ENCODE data around the gene TNFRSF4.

The TNFRSF4 gene

DNA sequence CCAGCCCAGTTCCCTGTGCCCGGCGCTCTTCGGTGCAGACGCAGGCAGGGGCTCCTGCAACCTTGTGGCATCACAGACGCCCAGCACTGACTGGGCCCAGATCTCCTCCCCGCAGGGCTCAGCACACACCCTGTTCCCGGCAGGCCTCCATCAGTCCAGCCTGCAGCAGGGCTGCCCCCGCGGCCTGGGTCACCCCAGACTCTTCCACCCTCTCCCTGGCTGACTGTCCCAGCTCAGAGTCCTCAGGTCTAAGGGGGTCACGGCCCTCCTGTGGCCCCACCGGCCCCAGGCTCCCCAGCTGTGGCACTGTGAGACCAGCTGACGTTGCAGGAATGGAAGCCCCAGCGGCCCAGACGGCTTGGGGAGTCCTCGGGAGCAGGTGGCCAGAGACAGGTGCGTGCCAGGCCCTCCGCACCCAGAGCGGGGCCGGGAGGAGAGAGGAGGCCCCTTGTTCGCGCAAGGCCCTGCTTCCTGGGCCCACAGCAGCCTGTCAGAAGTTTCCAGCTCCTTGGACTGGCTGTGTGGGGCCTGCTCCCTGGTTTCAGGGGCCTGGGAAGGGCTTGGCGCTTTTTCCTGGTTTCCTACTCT, 22.3 kb upstream of the TNFRSF4 start:
- no CpG with 5 or more reads among the region's 22 CpGs for WGBS (ENCODE audit: extremely low coverage, insufficient coverage, low lambda C conversion rate)
- no peak overlapping the region for H3K4me2 ChIP-seq (ENCODE audit: low read length)
- H3K4me1 ChIP-seq (ENCODE audit: control insufficient read depth, low read depth, low read length), result peaks cover 3% of the 10 kb centered on the region
- no peak overlapping the region for H3K18ac ChIP-seq (ENCODE audit: low read length)
- H3K9ac ChIP-seq (ENCODE audit: low read length), result no peak overlapping the region
- no peaks in the 10 kb centered on the region for H3K27me3 ChIP-seq (ENCODE audit: insufficient read depth, low read length, poor library complexity)
- H2BK15ac ChIP-seq (replicated peaks; ENCODE audit: low read depth), result no peak overlapping the region
- no peak overlapping the region for H2BK120ac ChIP-seq (ENCODE audit: low read depth, low read length)
- no peak for DNase-seq
- no peak overlapping the region for H2BK5ac ChIP-seq (ENCODE audit: low read length)
- no peak overlapping the region for H4K5ac ChIP-seq (ENCODE audit: low read length)
- no peak overlapping the region for H3K23ac ChIP-seq (ENCODE audit: low read length)
- H3K4me3 ChIP-seq (ENCODE audit: low read length), result no peak overlapping the region
- no peak overlapping the region for H3K27ac ChIP-seq (ENCODE audit: low read depth, low read length)
- H3K56ac ChIP-seq (ENCODE audit: low read length), result no peak overlapping the region
- peaks cover 15% of the 10 kb centered on the region for H3K79me1 ChIP-seq (ENCODE audit: low read length)
- no peaks in the 10 kb centered on the region for H3K36me3 ChIP-seq (ENCODE audit: control insufficient read depth, insufficient read depth, low read length)
- peaks cover 14% of the 10 kb centered on the region for H3K79me2 ChIP-seq (ENCODE audit: control insufficient read depth, insufficient read depth, low read length)
- no peak overlapping the region for H3K4ac ChIP-seq (ENCODE audit: low read depth, low read length)
- H2AK5ac ChIP-seq (ENCODE audit: low read length), result no peak overlapping the region
- no peak overlapping the region for H4K8ac ChIP-seq (ENCODE audit: low read depth, low read length)

DNA sequence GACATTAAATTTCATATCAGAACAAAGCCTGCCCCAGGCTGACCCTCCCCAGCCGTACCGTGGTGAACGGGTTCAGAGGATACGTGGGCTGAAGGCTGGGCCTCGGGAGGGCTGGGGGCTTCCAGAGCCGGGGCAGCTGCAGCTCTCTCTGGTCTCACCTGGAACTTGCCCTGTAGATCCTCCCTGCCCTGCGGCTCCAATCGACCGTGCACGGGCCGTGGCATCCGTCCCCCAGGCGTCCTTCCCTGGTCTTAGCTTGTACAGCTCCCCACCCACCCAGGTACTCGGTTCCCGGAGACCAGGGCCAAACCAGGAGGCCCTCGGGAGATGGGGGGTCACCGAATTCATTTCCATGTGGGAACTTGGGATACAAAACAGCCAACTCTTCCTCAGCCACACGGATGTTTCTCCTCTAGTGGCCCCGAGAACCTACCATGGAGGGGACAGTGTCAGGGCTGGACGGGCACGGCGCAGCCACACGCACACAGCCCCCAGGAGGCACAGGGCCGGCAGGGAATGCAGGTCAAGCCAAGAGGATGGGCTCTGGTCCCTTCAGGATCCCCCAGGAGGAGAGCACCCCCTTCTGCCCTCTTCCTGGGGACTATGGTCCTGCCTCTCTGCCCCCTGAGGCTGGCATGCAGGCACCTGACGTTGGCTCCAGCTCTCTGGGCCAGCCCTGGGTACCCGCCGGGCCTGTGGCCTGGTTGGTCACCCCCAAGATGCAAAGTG, 21.2 kb upstream of the TNFRSF4 start:
- H2AK5ac ChIP-seq (ENCODE audit: low read length), result no peak overlapping the region
- H3K36me3 ChIP-seq (ENCODE audit: control insufficient read depth, insufficient read depth, low read length), result no peaks in the 10 kb centered on the region
- no peak overlapping the region for H3K9ac ChIP-seq (ENCODE audit: low read length)
- H3K23ac ChIP-seq (ENCODE audit: low read length), result no peak overlapping the region
- H3K18ac ChIP-seq (ENCODE audit: low read length), result no peak overlapping the region
- no peak overlapping the region for H3K4me3 ChIP-seq (ENCODE audit: low read length)
- no peak overlapping the region for H4K5ac ChIP-seq (ENCODE audit: low read length)
- H3K4me2 ChIP-seq (ENCODE audit: low read length), result no peak overlapping the region
- no peak for DNase-seq
- no peak overlapping the region for H3K4ac ChIP-seq (ENCODE audit: low read depth, low read length)
- H2BK120ac ChIP-seq (ENCODE audit: low read depth, low read length), result no peak overlapping the region
- peaks cover 23% of the 10 kb centered on the region for H3K79me1 ChIP-seq (ENCODE audit: low read length)
- WGBS (ENCODE audit: extremely low coverage, insufficient coverage, low lambda C conversion rate), result no CpG with 5 or more reads among the region's 27 CpGs
- H3K79me2 ChIP-seq (ENCODE audit: control insufficient read depth, insufficient read depth, low read length), result peaks cover 22% of the 10 kb centered on the region
- no peaks in the 10 kb centered on the region for H3K27me3 ChIP-seq (ENCODE audit: insufficient read depth, low read length, poor library complexity)
- no peak overlapping the region for H2BK5ac ChIP-seq (ENCODE audit: low read length)
- H2BK15ac ChIP-seq (replicated peaks; ENCODE audit: low read depth), result no peak overlapping the region
- H4K8ac ChIP-seq (ENCODE audit: low read depth, low read length), result no peak overlapping the region
- H3K4me1 ChIP-seq (ENCODE audit: control insufficient read depth, low read depth, low read length), result peaks cover 7% of the 10 kb centered on the region
- no peak overlapping the region for H3K56ac ChIP-seq (ENCODE audit: low read length)
- H3K27ac ChIP-seq (ENCODE audit: low read depth, low read length), result no peak overlapping the region

DNA sequence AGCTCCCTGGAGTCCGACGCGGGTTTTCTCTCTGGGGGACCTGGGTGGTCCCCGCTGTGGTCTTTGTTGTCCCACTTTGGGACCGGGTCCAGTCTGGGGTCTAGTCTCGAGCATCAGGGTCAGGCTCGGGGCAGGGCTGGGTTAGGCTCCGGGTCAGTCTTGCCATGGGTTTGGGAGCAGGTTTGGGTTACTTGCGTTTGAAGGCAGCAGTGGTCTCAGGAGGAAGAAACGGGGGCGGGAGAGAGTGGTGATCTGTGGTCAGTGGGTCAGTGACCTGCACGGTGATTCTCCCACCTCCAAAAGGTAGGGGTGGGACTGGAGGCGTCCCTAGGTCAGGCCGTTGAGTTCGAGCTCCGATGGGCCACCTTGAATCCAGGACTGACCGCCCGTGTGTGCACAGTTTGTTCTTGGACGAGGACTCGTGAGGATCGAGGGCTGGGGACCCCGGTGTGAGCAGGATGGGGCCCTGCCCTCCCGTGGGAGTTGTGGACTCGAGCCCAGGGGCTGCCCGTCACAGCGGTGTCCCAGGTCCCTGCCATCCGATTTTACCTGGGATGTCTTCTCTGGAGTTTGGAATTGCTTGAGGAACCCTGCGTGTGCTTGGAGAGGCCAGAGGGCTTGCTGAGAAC, 20.3 kb upstream of the TNFRSF4 start:
- H3K36me3 ChIP-seq (ENCODE audit: control insufficient read depth, insufficient read depth, low read length), result no peaks in the 10 kb centered on the region
- WGBS (ENCODE audit: extremely low coverage, insufficient coverage, low lambda C conversion rate), result no CpG with 5 or more reads among the region's 28 CpGs
- no peak overlapping the region for H3K56ac ChIP-seq (ENCODE audit: low read length)
- H2BK15ac ChIP-seq (replicated peaks; ENCODE audit: low read depth), result no peak overlapping the region
- H2AK5ac ChIP-seq (ENCODE audit: low read length), result no peak overlapping the region
- H3K4me1 ChIP-seq (ENCODE audit: control insufficient read depth, low read depth, low read length), result peaks cover 7% of the 10 kb centered on the region
- no peak overlapping the region for H3K4ac ChIP-seq (ENCODE audit: low read depth, low read length)
- DNase-seq, result no peak
- H3K27ac ChIP-seq (ENCODE audit: low read depth, low read length), result no peak overlapping the region
- H4K8ac ChIP-seq (ENCODE audit: low read depth, low read length), result no peak overlapping the region
- peaks cover 30% of the 10 kb centered on the region for H3K79me2 ChIP-seq (ENCODE audit: control insufficient read depth, insufficient read depth, low read length)
- no peak overlapping the region for H3K4me2 ChIP-seq (ENCODE audit: low read length)
- H2BK120ac ChIP-seq (ENCODE audit: low read depth, low read length), result no peak overlapping the region
- no peak overlapping the region for H3K9ac ChIP-seq (ENCODE audit: low read length)
- no peak overlapping the region for H3K18ac ChIP-seq (ENCODE audit: low read length)
- no peak overlapping the region for H4K5ac ChIP-seq (ENCODE audit: low read length)
- H3K27me3 ChIP-seq (ENCODE audit: insufficient read depth, low read length, poor library complexity), result no peaks in the 10 kb centered on the region
- no peak overlapping the region for H3K23ac ChIP-seq (ENCODE audit: low read length)
- no peak overlapping the region for H3K4me3 ChIP-seq (ENCODE audit: low read length)
- peaks cover 28% of the 10 kb centered on the region for H3K79me1 ChIP-seq (ENCODE audit: low read length)
- H2BK5ac ChIP-seq (ENCODE audit: low read length), result no peak overlapping the region

DNA sequence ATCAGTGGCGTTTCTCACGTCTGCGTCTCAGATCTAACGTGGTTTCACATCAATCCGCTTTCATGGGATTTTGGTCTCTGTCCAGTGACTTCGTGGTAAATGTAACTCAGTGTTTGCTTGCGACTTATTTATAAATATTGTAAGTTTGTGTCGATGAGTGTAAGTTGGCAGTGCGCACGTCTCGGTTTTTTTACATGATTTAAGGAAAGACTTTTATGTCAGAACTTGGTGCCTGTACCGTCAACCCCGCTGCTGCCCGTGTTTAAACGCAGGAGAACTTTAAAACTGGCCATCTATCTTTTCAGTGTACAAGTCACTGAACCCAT, 19.6 kb upstream of the TNFRSF4 start:
- Histone ChIP-seq H3K9ac (ENCODE audit: low read length) (peak overlapping the region; percentile 13), H3K56ac (ENCODE audit: low read length) (peak overlapping the region; percentile 10), H3K4ac (ENCODE audit: low read depth, low read length) (no peak overlapping the region), H2BK15ac (replicated peaks; ENCODE audit: low read depth) (no peak overlapping the region), H3K79me2 (ENCODE audit: control insufficient read depth, insufficient read depth, low read length) (peaks cover 36% of the 10 kb centered on the region), H4K5ac (ENCODE audit: low read length) (no peak overlapping the region), H4K8ac (ENCODE audit: low read depth, low read length) (no peak overlapping the region), H2BK120ac (ENCODE audit: low read depth, low read length) (no peak overlapping the region), H3K23ac (ENCODE audit: low read length) (no peak overlapping the region), H3K4me1 (ENCODE audit: control insufficient read depth, low read depth, low read length) (peaks cover 7% of the 10 kb centered on the region), H3K79me1 (ENCODE audit: low read length) (peaks cover 32% of the 10 kb centered on the region), H3K4me3 (ENCODE audit: low read length) (no peak overlapping the region), H2BK5ac (ENCODE audit: low read length) (no peak overlapping the region), H2AK5ac (ENCODE audit: low read length) (no peak overlapping the region), H3K18ac (ENCODE audit: low read length) (no peak overlapping the region), H3K27ac (ENCODE audit: low read depth, low read length) (no peak overlapping the region), H3K4me2 (ENCODE audit: low read length) (peak overlapping the region; percentile 7), H3K27me3 (ENCODE audit: insufficient read depth, low read length, poor library complexity) (no peaks in the 10 kb centered on the region), H3K36me3 (ENCODE audit: control insufficient read depth, insufficient read depth, low read length) (no peaks in the 10 kb centered on the region)
- WGBS (ENCODE audit: extremely low coverage, insufficient coverage, low lambda C conversion rate), result no CpG with 5 or more reads among the region's 15 CpGs
- no peak for DNase-seq

DNA sequence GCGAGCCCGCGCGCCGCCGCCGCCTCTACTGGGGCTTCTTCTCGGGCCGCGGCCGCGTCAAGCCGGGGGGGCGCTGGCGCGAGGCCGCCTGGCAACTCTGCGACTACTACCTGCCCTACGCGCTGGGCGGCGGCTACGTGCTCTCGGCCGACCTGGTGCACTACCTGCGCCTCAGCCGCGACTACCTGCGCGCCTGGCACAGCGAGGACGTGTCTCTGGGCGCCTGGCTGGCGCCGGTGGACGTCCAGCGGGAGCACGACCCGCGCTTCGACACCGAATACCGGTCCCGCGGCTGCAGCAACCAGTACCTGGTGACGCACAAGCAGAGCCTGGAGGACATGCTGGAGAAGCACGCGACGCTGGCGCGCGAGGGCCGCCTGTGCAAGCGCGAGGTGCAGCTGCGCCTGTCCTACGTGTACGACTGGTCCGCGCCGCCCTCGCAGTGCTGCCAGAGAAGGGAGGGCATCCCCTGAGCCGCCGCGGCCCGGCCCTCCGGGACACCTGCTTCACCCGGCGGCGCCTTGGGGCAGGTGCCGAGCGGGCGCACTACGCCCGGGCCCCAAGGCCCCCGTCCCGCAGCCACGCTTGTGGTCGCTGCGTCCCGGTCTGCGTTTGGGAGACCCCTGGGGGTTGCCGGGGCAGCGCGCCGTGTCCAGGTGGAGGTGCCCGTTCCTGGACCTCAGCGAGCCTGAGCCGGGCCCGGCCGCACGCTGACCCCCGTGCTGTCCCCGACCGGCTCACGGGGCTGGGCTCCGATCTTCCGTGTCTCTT, 19.0 kb upstream of the TNFRSF4 start:
- H3K4me3 ChIP-seq (ENCODE audit: low read length), result no peak overlapping the region

More for the DNA sequence above, 19.0 kb upstream of the TNFRSF4 start:
- peak overlapping the region; percentile 81 for H3K4ac ChIP-seq (ENCODE audit: low read depth, low read length)
- peak overlapping the region; percentile 48 for H3K4me2 ChIP-seq (ENCODE audit: low read length)
- H3K4me1 ChIP-seq (ENCODE audit: control insufficient read depth, low read depth, low read length), result peaks cover 7% of the 10 kb centered on the region
- no peak overlapping the region for H3K27ac ChIP-seq (ENCODE audit: low read depth, low read length)
- H2BK15ac ChIP-seq (replicated peaks; ENCODE audit: low read depth), result no peak overlapping the region
- no peak overlapping the region for H2BK5ac ChIP-seq (ENCODE audit: low read length)
- no peaks in the 10 kb centered on the region for H3K27me3 ChIP-seq (ENCODE audit: insufficient read depth, low read length, poor library complexity)
- no peak overlapping the region for H2BK120ac ChIP-seq (ENCODE audit: low read depth, low read length)
- no peak overlapping the region for H3K18ac ChIP-seq (ENCODE audit: low read length)
- no peak for DNase-seq
- H3K9ac ChIP-seq (ENCODE audit: low read length), result peak overlapping the region; percentile 27
- peak overlapping the region; percentile 64 for H3K56ac ChIP-seq (ENCODE audit: low read length)
- peaks cover 36% of the 10 kb centered on the region for H3K79me2 ChIP-seq (ENCODE audit: control insufficient read depth, insufficient read depth, low read length)
- H2AK5ac ChIP-seq (ENCODE audit: low read length), result peak overlapping the region; percentile 78
- H4K8ac ChIP-seq (ENCODE audit: low read depth, low read length), result no peak overlapping the region
- peaks cover 32% of the 10 kb centered on the region for H3K79me1 ChIP-seq (ENCODE audit: low read length)
- no peak overlapping the region for H3K23ac ChIP-seq (ENCODE audit: low read length)
- WGBS (ENCODE audit: extremely low coverage, insufficient coverage, low lambda C conversion rate), result no CpG with 5 or more reads among the region's 98 CpGs
- H3K36me3 ChIP-seq (ENCODE audit: control insufficient read depth, insufficient read depth, low read length), result no peaks in the 10 kb centered on the region
- H4K5ac ChIP-seq (ENCODE audit: low read length), result no peak overlapping the region
